GM21515 (cell line): ENCODE results near the gene TARBP1.
"Not testable (repeated sequence)": the region's sequence is repeated elsewhere in the genome, so short reads cannot be mapped to it uniquely, and the experiment has no call there.

Experiments used
- ATAC-seq: cut with Tn5 transposase; IDR thresholded peaks from one replicate; pipeline ENCODE4 v1.9.1; 2021; ENCODE audit not compliant: unreplicated experiment

TARBP1 gene

DNA sequence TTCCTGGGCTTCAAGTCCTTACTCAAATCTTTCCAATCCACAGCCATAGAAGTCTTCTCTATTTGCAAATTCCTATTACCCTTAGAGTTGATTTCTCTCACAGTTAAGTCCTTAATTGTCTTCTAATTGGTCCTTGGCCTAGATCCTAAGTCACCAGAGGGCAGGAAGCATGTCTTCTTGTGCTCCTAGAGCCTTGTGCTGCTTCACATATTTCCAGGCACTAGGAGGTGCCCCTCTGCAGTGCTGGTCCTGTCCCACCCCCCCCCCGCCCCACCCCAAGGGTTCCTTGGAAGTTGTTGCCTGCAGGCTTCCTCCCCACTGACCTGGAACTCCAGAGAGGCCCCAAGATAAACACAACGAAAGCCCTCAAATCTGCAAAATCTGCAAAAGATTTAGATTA is 28.1 kb upstream of the TARBP1 start:
- ATAC-seq, result no peak

DNA sequence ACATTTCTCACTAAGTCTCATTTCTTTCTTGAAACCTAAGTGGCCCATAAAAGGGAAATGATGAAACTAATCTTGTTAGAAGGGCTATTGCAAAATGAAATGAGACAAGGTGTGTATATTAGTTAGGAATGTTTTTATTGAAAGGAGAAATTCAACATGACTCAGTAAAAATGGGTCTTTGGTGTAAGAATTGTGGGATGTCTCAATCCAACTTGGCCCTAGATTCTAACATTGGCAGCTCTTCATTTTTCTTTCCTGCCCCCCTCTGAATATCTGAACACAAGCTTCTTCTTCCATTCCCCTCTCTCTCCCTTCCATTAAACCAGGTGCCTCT is 26.8 kb upstream of the TARBP1 start:
- ATAC-seq, result no peak

DNA sequence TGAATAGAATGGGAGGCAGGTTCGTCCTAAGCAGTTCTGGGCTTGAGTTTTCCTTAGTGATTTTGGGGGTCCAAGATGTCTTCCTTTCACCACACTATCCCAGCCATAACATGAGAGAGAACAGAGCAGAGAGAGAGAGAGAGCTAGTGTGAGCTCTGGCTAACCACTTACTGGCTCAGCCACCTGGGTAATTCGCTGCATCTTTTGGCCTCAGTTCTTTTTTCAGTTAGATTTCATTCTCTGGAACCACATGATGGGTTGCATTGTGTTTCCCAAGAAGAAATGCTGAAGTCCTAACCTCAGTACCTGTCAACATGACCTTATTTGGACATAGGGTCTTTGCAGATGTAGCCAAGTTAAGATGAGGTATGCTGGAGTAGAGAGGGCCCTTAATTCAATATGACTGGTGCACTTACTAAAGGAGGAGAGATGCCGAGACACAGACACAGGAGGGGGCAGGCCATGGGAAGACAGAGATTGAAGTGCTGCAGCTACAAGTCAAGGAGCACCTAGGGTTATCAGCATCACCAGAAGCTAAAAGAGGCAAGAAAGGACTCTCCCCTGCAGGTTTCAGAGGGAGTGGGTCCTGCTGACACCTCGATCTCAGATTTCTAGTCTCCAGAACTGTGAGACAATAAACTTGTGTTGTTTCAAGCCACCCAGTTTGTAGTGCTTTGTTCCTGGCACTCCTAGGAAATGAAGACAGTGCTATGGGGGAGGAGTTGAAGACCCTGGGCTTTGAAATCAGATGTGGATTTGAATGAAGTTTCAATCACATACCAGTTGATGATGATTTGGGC is 26.2 kb upstream of the TARBP1 start:
- no peak for ATAC-seq

DNA sequence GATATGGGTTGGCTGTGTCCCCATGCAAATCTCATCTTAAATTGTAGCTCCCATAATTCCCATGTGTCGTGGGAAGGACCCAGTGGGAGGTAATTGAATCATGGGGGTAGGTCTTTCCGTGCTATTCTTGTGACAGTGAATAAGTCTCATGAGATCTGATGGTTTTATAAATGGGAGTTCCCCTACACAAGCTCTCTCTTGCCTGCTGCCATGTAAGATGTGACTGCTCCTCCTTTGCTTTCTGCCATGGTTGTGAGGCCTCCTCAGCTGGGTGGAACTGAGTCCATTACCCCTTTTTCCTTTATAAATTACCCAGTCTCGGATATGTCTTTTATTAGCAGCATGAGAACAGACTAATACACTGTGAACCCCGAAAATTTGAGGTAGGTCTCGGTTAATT is 25.3 kb upstream of the TARBP1 start:
- ATAC-seq, result not testable (repeated sequence)

DNA sequence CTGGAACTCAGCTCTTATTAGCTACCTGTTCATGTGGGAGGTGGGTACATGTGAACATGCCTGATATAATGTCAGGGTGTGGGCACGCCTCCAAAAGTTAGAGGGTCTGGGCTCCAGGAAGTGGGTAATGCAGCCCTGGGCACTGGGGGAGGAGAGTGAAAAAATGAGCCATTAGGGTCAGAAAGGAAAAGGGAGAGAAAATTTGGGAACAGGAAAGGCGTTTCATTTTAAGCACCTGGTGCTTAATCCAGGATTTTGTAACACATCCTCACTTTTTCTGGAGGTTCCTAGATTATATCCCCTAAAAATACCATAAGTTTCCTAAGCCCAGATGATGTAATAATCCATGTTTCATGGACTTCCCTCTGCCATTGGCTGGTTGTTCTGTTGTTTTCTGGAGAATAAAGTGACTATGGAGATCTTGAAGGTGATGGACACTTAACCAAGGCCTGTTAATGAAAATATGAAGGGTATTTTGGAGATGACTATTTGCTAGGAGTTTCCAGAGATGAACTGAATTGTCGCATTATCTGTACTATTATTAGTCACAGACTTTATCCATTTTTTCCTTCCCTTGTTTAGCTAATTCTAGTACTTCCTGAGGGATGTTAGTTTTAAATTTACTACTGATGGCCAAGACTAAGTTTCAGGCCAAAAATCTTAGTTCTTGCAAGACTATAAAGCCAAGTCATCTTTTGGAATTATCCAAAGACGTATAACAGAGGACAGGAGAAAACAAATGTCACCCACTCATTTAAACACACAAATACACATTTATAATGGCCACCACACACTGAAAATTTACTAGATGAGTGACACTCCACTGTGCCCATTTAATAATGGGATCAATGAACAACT is 24.4 kb upstream of the TARBP1 start:
- ATAC-seq, result no peak

DNA sequence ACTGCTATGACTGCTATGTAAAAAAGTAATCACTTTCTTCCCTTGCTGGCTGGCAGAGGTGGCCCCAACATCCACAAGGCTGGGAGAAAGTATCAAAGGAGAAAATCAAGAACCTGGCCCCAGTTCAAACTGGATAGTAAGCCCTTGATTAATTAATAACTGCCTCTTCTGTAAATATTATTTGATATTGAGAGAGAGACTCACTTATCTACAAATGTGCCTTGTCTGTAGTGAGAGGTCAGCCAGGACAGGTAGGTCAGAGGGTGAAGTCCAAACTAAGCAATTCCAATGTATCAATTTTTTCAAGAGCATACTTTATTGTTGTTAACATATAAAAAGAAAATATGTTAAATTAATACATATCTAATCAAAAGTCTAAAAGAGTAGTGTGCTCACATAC is 23.8 kb upstream of the TARBP1 start:
- ATAC-seq, result no peak

DNA sequence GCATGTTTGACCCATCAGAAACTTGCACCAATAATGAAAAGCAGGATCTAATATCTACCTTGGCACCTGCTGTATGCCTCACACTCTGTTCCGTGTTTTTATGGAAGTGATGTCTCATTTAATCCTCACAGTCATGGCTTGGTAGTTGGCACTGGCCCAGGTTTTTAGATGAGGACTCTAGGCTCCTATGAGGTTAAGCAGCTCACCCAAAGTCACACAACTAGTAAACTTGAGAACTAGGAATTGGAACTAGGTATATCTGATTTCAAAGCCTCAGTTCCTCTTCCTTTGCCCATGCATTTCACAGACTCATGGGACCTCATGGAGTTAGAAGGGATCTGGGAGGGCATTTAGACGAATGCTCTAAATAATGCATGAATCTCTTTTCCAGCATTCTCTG is 21.3 kb upstream of the TARBP1 start:
- no peak for ATAC-seq

DNA sequence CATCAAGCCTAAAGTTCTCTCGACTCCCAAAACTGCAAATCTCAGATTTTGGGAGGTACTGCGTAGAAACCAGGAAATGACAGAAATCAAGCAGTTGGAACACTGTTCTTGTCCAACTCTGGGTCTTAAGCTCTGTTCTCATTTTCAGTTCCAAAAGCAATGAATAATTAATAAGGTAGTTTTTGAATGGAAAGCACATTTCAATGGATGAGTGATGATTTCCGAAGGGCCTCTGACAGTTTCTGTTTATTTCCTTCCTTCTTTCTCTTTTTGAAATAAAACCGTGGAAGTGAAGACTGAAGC is 20.9 kb upstream of the TARBP1 start:
- ATAC-seq, result no peak

DNA sequence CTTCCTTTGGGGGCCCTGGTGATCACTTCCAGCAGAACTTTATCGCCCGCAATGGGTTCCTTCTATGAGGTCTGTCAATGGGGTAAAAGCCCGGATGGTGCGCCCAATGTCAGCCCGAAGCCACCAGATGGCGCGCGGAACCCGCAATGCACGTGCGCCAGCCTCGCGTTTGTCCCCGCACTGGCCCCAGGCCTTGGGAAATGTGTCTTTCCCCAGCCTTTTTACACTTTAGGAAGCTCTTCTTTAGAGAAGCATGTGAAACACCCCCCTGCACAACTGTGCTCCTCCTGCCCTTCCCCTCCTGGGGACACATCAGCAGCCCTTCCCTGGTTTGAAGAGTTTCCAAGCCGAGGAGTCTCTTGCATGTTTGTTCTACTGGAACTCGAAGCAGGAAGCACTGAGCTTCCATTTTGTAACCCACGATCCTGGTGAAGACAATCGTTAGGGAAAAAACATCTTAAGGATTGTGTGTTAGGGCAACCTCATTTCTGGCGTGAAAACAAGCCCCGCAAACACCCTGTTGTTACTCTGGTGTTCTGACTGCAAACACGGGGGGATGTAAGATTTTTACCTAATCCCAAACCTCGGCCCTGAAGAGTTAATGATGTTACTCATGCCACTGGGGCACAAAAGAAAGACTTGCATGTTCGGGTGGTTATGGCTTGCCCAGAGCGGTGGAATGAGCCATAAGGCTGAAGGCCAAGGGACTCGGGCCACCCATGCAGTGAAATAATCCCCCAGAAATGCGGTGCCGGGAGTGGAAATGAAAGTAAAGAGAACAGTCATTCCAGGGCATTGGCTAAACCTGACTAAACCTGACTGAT is 20.4 kb upstream of the TARBP1 start:
- peak; percentile 58 for ATAC-seq

DNA sequence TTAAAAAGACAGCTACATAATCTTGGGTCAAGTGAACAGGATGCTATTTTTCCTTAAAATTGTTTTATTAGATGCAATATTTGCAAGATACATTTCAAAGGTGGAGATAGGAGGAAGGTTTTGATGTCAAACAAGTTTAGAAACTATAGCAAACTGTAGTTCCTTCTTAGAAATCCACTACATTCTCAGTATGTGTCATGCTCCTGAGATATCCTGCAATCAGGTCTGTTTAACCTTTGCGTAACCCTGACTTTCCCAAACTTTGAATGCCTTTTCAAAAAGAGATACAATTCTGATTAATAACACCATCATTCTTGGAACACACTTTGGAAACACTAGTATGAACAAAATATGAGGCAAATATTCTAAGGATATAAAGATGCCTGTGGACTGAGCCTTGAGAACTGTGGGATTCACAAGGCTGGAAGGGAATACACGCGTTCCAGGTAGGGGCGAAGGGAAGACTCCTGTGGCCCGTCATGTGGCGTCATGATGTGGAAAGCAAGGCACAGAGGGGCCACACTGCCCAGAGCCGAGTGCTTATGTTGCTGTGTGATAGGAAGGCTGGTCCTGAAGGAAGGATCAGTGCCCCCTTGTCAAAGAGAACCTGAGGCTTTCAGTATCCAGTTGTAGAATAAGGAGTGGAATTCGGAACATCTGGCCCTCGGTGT is 19.6 kb upstream of the TARBP1 start:
- no peak for ATAC-seq

DNA sequence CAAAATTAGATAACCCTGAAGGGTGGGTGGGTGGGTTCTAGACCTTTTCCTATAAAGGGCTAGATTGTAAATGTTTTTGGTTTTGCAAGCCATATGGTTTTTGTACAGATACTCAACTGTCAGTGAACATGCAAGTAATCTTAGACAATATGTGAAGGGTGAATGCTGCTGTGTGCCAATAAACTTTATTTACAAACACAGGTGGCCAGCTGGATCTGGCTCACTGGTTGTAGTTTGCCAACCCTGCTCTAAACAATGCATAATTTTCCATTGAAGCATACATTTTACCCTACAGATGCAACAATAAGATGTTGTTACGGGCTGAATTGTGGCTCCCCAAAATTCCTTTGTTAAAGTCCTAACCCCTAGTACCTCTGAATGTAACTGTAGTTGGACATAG is 18.6 kb upstream of the TARBP1 start:
- no peak for ATAC-seq

DNA sequence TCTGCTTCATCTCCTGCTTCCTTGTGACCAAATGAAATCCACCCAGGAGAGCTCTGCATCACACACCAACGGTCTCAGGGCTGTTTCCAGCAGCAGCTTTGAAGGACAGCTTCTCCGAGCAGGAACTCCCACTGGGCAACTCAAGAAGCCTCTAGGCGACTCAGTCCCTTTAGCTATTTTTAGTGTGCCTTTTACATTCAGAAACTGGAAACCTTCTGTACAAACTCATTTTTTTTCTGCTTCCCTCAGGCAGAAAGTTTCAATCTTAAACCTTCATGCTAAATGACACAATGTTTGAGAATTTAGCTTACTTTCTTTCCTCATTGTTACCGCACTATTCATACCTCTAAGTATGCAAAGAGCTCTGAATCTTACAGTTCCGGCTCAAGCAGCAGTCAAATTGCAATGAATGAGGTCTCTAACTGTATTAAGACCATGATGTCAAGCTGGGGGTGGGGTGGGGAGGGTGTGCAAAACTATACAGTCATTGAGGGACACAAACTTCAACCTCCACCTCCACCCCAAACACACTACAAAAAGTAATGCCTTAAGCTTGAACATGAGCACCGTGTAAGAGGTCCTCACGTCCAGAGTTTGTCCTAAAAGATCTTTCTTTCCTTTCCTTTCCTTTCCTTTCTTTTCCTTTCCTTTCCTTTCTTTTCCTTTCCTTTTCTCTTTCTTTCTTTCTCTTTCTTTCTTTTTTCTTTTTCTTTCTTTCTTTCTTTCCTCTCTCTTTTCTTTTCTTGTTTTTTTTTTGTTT is 16.4 kb upstream of the TARBP1 start:
- peak; percentile 65 for ATAC-seq

DNA sequence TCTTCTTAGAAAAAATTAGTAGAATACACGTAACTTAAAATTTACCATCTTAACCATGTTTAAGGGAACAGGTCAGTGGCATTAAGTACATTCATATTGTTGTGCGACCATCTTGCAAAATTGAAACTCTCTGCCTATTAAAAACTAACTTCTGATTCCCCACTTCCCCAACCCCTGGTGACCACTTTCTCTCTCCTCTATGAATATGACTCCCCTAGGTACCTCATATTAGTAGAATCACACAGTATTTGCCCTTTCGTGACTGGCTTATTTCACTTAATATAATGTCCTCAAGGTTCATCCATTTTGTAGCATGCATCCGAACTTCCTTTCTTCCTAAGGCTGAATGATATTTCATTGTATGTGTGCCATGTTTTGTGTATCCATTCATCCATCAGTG is 15.1 kb upstream of the TARBP1 start:
- ATAC-seq, result no peak

DNA sequence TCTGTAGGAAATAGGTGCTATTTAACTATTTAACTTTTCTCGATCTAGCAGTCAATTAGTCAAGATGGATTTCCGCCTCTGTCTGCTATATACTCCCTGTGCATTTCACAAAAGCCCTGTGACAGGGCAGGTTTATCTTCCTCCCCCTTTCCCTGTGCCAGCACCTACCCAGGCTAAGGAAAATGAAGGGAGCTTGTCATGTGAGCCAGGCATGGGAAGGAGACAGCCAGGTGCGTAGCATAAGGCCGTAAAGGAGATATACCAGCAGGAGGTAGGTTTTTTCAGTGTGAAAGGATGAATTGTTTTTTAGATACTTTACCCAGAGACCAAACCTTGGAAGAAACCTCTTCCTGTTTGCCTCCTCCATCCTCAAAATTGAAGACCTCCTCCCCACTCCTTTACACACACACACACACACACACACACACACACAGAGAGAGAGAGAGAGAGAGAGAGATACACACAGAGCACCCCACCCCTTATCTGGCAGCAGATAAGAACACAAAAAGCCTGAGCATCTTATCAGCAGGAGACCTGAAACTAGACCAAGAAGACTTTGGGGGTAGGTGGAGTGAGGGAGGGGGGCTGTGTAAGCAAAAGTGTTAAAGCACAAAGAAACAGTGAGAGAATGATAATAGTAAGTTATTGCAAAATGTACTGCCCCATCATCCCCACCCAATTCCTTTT is 12.0 kb upstream of the TARBP1 start:
- no peak for ATAC-seq

DNA sequence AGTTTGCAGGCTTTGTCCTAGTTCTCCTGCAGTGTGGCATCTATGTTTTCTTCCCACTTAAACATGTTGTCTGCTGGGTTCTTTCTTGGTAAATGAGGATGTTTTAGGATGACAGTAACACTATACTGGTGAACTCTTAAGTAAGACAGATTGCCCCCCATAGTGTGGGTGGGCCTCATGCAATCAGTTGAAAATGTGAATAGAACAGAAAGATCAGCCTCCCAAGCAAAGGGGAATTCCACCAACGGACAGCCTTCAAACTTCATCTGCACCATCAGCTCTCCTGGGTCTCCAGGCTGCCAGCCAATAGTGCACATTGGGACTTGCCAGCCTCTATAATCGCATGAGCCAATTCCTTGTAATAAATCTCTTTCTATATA is 10.7 kb upstream of the TARBP1 start:
- ATAC-seq, result no peak

DNA sequence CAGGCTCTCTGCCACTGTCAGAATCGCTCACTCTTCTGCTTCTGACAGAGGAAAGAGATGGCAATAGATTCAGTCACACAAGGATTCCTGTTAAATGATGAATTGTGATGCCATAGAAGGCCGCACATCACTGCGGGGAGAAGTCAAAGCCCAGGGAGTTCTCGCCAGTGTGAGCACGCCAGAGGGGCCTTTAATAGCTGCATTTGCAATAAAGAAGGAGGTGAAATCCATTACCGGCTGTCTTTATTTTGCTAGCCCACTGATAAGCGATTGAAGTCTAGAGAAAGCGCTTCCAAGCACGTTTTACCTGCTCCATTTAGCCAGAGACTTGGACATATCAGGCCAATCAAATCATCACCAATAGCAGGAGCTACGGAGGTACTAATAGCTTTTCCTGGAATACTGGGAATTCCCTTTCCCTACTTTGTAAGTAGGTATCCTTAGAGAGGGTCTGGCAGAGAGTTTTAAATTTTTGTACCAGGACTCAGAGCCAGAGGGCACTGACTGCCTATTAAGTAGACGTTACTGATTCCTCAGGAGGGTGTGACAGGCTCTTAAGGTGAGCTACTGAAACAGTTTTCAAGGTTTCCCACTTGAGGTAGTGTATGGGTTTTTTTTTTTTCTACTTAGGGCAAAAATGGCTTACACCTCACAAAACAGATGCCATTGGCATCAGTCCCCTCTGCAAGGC is 10.2 kb upstream of the TARBP1 start:
- ATAC-seq, result no peak

DNA sequence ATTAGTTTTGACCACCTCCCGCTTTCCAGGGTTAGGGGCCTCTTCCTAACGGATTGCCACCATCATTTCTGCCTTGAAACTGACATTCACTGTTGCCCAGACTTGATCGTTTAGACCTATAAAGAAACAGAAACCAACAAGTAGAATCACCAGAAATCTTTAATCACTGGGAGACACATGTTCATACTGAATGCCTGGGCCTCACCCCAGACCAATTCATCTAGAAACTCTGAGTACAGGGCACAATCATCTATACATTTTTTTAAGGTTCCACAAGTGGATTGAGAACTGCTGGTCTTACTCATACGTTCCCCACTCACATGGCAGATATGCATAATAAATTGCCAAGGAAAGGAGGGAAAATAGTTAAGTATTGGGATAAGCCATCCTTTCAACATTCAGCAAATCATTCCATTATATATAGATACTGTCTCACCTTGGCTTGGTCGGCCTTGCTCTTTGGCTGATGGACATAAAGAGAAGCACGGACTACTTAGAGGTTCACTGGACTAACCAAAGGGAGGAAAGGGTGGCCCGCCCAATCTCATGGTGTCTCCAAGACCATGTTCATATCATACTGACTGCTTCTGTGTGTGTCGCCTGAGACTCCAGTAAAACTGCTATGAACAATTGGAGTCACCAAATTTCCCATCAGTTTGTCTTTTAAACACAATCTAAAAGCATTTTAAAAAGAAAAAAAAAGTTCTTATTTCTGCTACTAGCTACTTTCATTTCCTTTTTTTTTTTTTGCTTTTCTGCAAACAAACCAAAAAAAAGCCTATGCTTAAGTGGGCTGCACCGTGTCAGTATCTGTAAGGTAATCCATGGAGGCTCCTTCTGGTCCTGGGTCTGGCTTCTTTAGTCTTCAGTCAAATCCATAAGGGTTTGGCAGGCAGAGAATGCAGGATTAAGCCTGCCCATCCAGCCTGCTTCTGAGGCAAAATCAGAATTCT is 9.4 kb upstream of the TARBP1 start:
- ATAC-seq, result no peak
